Coronary artery (tissue), 2 donors: Measurements from ENCODE around the gene SREBF1.

ENCODE experiments used
- DNase-seq: peaks from one replicate; pipeline ENCODE4 v3.0.0-alpha.2; 2017; ENCODE audit warnings: low spot score
- H3K27ac ChIP-seq, 2 donors: fragments of 200-600 bp; sonication (generic); one replicate each; pipeline ENCODE4 v1.5.1; 2016 to 2019
- H3K4me3 ChIP-seq: fragments of 200-600 bp; sonication (generic); 2 replicates; pipeline ENCODE4 v1.5.1; 2016; ENCODE audit warnings: mild to moderate bottlenecking, moderate library complexity
- CTCF ChIP-seq: fragments of 200-600 bp; sonication (generic); IDR thresholded peaks from one replicate; pipeline ENCODE4 v1.5.1; 2019; ENCODE audit warnings: antibody characterized with exemption

The SREBF1 gene

GRCh38 chr17:17859909-17860765 is 23.4 kb upstream of the SREBF1 start:
- peak; percentile 92 for TF ChIP-seq CTCF
- Histone ChIP-seq H3K4me3 (no peak overlapping the region), H3K27ac (peak overlapping the region in 1 of 2 donors; percentile 32)
- no peak for DNase-seq

GRCh38 chr17:17857496-17857895 is 20.7 kb upstream of the SREBF1 start:
- Histone ChIP-seq H3K4me3 (no peak overlapping the region), H3K27ac (no peak overlapping the region)
- no peak for DNase-seq
- TF ChIP-seq CTCF: no peak

GRCh38 chr17:17856386-17856785 is 19.6 kb upstream of the SREBF1 start:
- peak overlapping the region in 1 of 2 donors; percentile 7 for H3K27ac ChIP-seq
- DNase-seq: no peak
- H3K4me3 ChIP-seq: no peak overlapping the region
- TF ChIP-seq CTCF: no peak

- DNase-seq: no peak
- no peak for TF ChIP-seq CTCF
- H3K27ac ChIP-seq: peak overlapping the region in 1 of 2 donors; percentile 7
- H3K4me3 ChIP-seq: no peak overlapping the region
Observed at GRCh38 chr17:17855976-17856375, 19.2 kb upstream of the SREBF1 start.

GRCh38 chr17:17853811-17854447 is 17.1 kb upstream of the SREBF1 start:
- Histone ChIP-seq H3K4me3 (no peak overlapping the region), H3K27ac (no peak overlapping the region)
- TF ChIP-seq CTCF: no peak
- DNase-seq: no peak

GRCh38 chr17:17852930-17853329 is 16.1 kb upstream of the SREBF1 start:
- no peak for TF ChIP-seq CTCF

More at GRCh38 chr17:17852930-17853329, 16.1 kb upstream of the SREBF1 start:
- peak overlapping the region in 1 of 2 donors; percentile 15 for H3K27ac ChIP-seq
- no peak for DNase-seq
- no peak overlapping the region for H3K4me3 ChIP-seq
